HG03066 (cell line): ENCODE data around the gene RFX3.

ENCODE experiments used
- ATAC-seq: cut with Tn5 transposase; IDR thresholded peaks from one replicate; pipeline ENCODE4 v1.9.1; 2021; ENCODE audit warnings: low read depth; ENCODE audit not compliant: unreplicated experiment

The RFX3 gene

GRCh38 chr9:3514786-3515185, 11.0 kb downstream of the RFX3 start:
- ATAC-seq, result no peak

GRCh38 chr9:3513265-3513818, 12.5 kb downstream of the RFX3 start:
- no peak for ATAC-seq

GRCh38 chr9:3511551-3511950, 14.2 kb downstream of the RFX3 start:
- ATAC-seq, result no peak

- no peak for ATAC-seq
These were observed 15.0 kb downstream of the RFX3 start for GRCh38 chr9:3510796-3511195.

GRCh38 chr9:3509926-3510325, 15.9 kb downstream of the RFX3 start:
- no peak for ATAC-seq

- ATAC-seq, result no peak
These were observed 17.1 kb downstream of the RFX3 start for GRCh38 chr9:3508521-3509291.

GRCh38 chr9:3508078-3508431, 17.7 kb downstream of the RFX3 start:
- ATAC-seq, result no peak

GRCh38 chr9:3507395-3508077, 18.3 kb downstream of the RFX3 start:
- ATAC-seq, result peak; percentile 68

GRCh38 chr9:3506164-3506563, 19.6 kb downstream of the RFX3 start:
- ATAC-seq, result no peak

GRCh38 chr9:3502560-3503398, 23.0 kb downstream of the RFX3 start:
- ATAC-seq, result no peak

GRCh38 chr9:3500044-3500443, 25.8 kb downstream of the RFX3 start:
- ATAC-seq, result no peak

- no peak for ATAC-seq
These were observed 27.1 kb downstream of the RFX3 start for GRCh38 chr9:3498691-3499090.

GRCh38 chr9:3497857-3498256, 27.9 kb downstream of the RFX3 start:
- ATAC-seq, result no peak

- ATAC-seq, result no peak
These were observed 28.4 kb downstream of the RFX3 start for GRCh38 chr9:3497401-3497800.

GRCh38 chr9:3495855-3496254, 29.9 kb downstream of the RFX3 start:
- ATAC-seq, result no peak

GRCh38 chr9:3492214-3492613, 33.6 kb downstream of the RFX3 start:
- ATAC-seq, result no peak

GRCh38 chr9:3491450-3491849, 34.4 kb downstream of the RFX3 start:
- ATAC-seq, result no peak

GRCh38 chr9:3490957-3491356, 34.8 kb downstream of the RFX3 start:
- no peak for ATAC-seq

- no peak for ATAC-seq
These were observed 43.2 kb downstream of the RFX3 start for GRCh38 chr9:3482578-3482977.

- ATAC-seq, result no peak
These were observed 45.5 kb downstream of the RFX3 start for GRCh38 chr9:3480353-3480655.
